SK-N-SH (cell line): ENCODE data around the gene SLC5A2. TPM values are rescaled to one million over a fixed set of nuclear protein-coding genes. Genes with fewer than 3 reads are reported as not detected.
"Not testable (repeated sequence)": the region's sequence is repeated elsewhere in the genome, so short reads cannot be mapped to it uniquely, and the experiment has no call there.

Source experiments
- CTCF ChIA-PET: fragments of 300-600, 350-600 bp; formaldehyde crosslinking; extraction: SDS; loops from one replicate; lab custom pipeline; 2021; lab: Yijun Ruan, JAX
- POLR2A ChIA-PET: fragments of 350-600 bp; sonication (Branson Sonifier 250); formaldehyde crosslinking; extraction: SDS; loops from one replicate; lab custom pipeline; 2020; ENCODE audit warnings: antibody characterized with exemption, inconsistent platforms; lab: Yijun Ruan, JAX
- DNase-seq: peaks from one replicate; pipeline ENCODE4 v3.0.0; 2012
- H2AFZ ChIP-seq: fragments of 200-600 bp; sonication (generic); 2 replicates; pipeline ENCODE4 v1.8.1; 2016; ENCODE audit warnings: antibody characterized with exemption, mild to moderate bottlenecking, low read depth
- H3F3A ChIP-seq: fragments of 200-600 bp; sonication (generic); replicated peaks from 2 replicates; pipeline ENCODE3; 2016; ENCODE audit warnings: antibody characterized with exemption, mild to moderate bottlenecking; ENCODE audit not compliant: insufficient read depth
- H3K27ac ChIP-seq, 2 experiments: fragments of 200-500 bp in 1 of 2; fragments of 200-600 bp in 1 of 2; sonication (Bioruptor generic) in 1 of 2; sonication (generic), shearing (Covaris generic) in 1 of 2; 2 replicates each; pipeline versions ENCODE4 v1.5.1 to v1.6.1; 2014 to 2016; ENCODE audit warnings: low read depth in 2 of 2, inconsistent platforms in 1 of 2, low read length in 1 of 2, mild to moderate bottlenecking in 1 of 2, mixed read lengths in 1 of 2
- H3K27me3 ChIP-seq: fragments of 200-600 bp; sonication (generic), shearing (Covaris generic); 2 replicates; pipeline ENCODE4 v1.6.1; 2016; ENCODE audit warnings: mixed run types; ENCODE audit not compliant: insufficient read depth
- H3K36me3 ChIP-seq, 2 experiments: fragments of 200-500 bp in 1 of 2; fragments of 200-600 bp in 1 of 2; sonication (Bioruptor generic) in 1 of 2; sonication (generic) in 1 of 2; replicated peaks in 1 of 2; 2 replicates each; pipeline versions ENCODE3 to v1.5.1; 2014 to 2016; ENCODE audit warnings: low read length in 1 of 2, mild to moderate bottlenecking in 1 of 2; ENCODE audit not compliant: insufficient read depth in 2 of 2, control insufficient read depth in 1 of 2
- H3K4me1 ChIP-seq, 2 experiments: fragments of 200-500 bp in 1 of 2; fragments of 200-600 bp in 1 of 2; sonication (Bioruptor generic) in 1 of 2; sonication (generic), shearing (Covaris generic) in 1 of 2; 2 replicates each; pipeline versions ENCODE4 v1.5.1 to v1.6.1; 2014 to 2016; ENCODE audit warnings: low read depth in 1 of 2, low read length in 1 of 2, mixed run types in 1 of 2; ENCODE audit not compliant: insufficient read depth in 2 of 2, control insufficient read depth in 1 of 2
- H3K4me2 ChIP-seq: fragments of 200-600 bp; sonication (generic), shearing (Covaris generic); 2 replicates; pipeline ENCODE4 v1.6.1; 2017; ENCODE audit warnings: mixed run types
- H3K4me3 ChIP-seq, 2 experiments: fragments of 200-500 bp in 1 of 2; fragments of 200-600 bp in 1 of 2; sonication (Bioruptor generic) in 1 of 2; sonication (generic), shearing (Covaris generic) in 1 of 2; 2 replicates each; pipeline versions ENCODE4 v1.5.1 to v1.8.1; 2014 to 2016; ENCODE audit warnings: low read depth in 2 of 2, inconsistent platforms in 1 of 2, low read length in 1 of 2, mild to moderate bottlenecking in 1 of 2, mixed read lengths in 1 of 2, moderate library complexity in 1 of 2
- H3K79me2 ChIP-seq: fragments of 200-600 bp; sonication (generic); 2 replicates; pipeline ENCODE4 v1.8.1; 2017; ENCODE audit warnings: mild to moderate bottlenecking; ENCODE audit not compliant: insufficient read depth
- H3K9ac ChIP-seq: fragments of 200-600 bp; sonication (generic); 2 replicates; pipeline ENCODE4 v1.6.1; 2017; ENCODE audit warnings: mixed run types
- H3K9me2 ChIP-seq: fragments of 200-600 bp; sonication (generic); 2 replicates; pipeline ENCODE4 v1.6.1; 2017; ENCODE audit warnings: mixed run types
- H3K9me3 ChIP-seq: fragments of 200-600 bp; sonication (generic); 2 replicates; pipeline ENCODE4 v1.6.1; 2017; ENCODE audit warnings: mixed run types, mild to moderate bottlenecking, moderate library complexity
- H4K20me1 ChIP-seq: fragments of 200-600 bp; sonication (generic); 2 replicates; pipeline ENCODE4 v1.6.1; 2017; ENCODE audit warnings: mild to moderate bottlenecking, mixed run types; ENCODE audit not compliant: insufficient read depth
- ELF1 ChIP-seq: IDR thresholded peaks from 2 replicates; pipeline ENCODE4 v1.4.0; 2012
- EZH2phosphoT487 ChIP-seq: fragments of 200-600 bp; sonication (generic); IDR thresholded peaks from 2 replicates; pipeline ENCODE4 v1.6.1; 2017; ENCODE audit warnings: low read depth, mixed run types, mild to moderate bottlenecking, antibody characterized with exemption, moderate library complexity, borderline replicate concordance
- FOSL2 ChIP-seq: IDR thresholded peaks from 2 replicates; pipeline ENCODE4 v1.4.0; 2012; ENCODE audit warnings: low read depth, mild to moderate bottlenecking, moderate library complexity, borderline replicate concordance
- FOXJ3 ChIP-seq: sonication (generic); formaldehyde crosslinking; IDR thresholded peaks from 2 replicates; pipeline ENCODE4 v1.5.1; 2020; ENCODE audit warnings: mild to moderate bottlenecking, missing genetic modification reagents
- IRF3 ChIP-seq: fragments of 150-350 bp; IDR thresholded peaks from 2 replicates; pipeline ENCODE4 v1.6.1; 2016; ENCODE audit warnings: mild to moderate bottlenecking, low read depth, low read length
- MEF2A ChIP-seq: IDR thresholded peaks from 2 replicates; pipeline ENCODE4 v1.4.0; 2012; ENCODE audit warnings: low read depth, borderline replicate concordance
- PBX3 ChIP-seq: IDR thresholded peaks from 2 replicates; pipeline ENCODE4; 2012
- RFX5 ChIP-seq: IDR thresholded peaks from 2 replicates; pipeline ENCODE4 v1.6.1; 2012; ENCODE audit warnings: mild to moderate bottlenecking, improper control_type of control experiment, low read length
- RXRA ChIP-seq: IDR thresholded peaks from 2 replicates; pipeline ENCODE4 v1.4.0; 2012; ENCODE audit warnings: low read depth, mild to moderate bottlenecking, borderline replicate concordance
- TAF1 ChIP-seq: IDR thresholded peaks from 2 replicates; pipeline ENCODE4 v1.6.1; 2012; ENCODE audit warnings: low read depth, mild to moderate bottlenecking, low read length, moderate library complexity, borderline replicate concordance
- USF1 ChIP-seq: IDR thresholded peaks from 2 replicates; pipeline ENCODE4 v1.4.0; 2012; ENCODE audit warnings: low read depth, borderline replicate concordance
- ZBTB33 ChIP-seq: IDR thresholded peaks from 2 replicates; pipeline ENCODE4 v1.4.0; 2012; ENCODE audit warnings: low read depth, borderline replicate concordance
- WGBS: methylation state at CpG from one replicate; pipeline ENCODE4 v1.1.6; 2017; ENCODE audit warnings: low lambda C conversion rate; 5-methylcytosine and 5-hydroxymethylcytosine counted together
- polyA plus RNA-seq, 3 experiments: library from polyadenylated mRNA; depleted of rRNA; stranded (reverse); fragments of >200 nt; gene quantifications; 2 replicates each; pipeline ENCODE4 v1.2.3, GENCODE V29; 2012

SLC5A2 gene
- polyA plus RNA-seq, 1 of the 3 experiments (the other 2 are of a cell fraction): 0.31 TPM

GRCh38 chr16:31436221-31437045, 46.5 kb upstream of the SLC5A2 start:
- H3K9ac ChIP-seq: no peak overlapping the region
- TF ChIP-seq EZH2phosphoT487: no peak
- H3K27me3 ChIP-seq: no peaks in the 10 kb centered on the region
- peaks cover 0 to 2% of the 10 kb centered on the region in 2 experiments; a peak in 1 of 4 replicates for H3K4me1 ChIP-seq
- H3K4me3 ChIP-seq: no peak overlapping the region
- ChIA-PET CTCF (interaction anchor here (0.6 to 1.2 kb wide), 2 partner anchors 54 to 216 kb away, joined by 3 to 5 read pairs; no protein-coding TSS in a partner anchor), POLR2A (no interaction called here)
- no peak overlapping the region for H3K4me2 ChIP-seq
- no peaks in the 10 kb centered on the region for H3K9me3 ChIP-seq
- H2AFZ ChIP-seq: no peak overlapping the region
- H3F3A ChIP-seq: peaks cover 21% of the 10 kb centered on the region
- H3K27ac ChIP-seq: no peak overlapping the region
- H3K36me3 ChIP-seq: no peaks in the 10 kb centered on the region
- H3K9me2 ChIP-seq: no peaks in the 10 kb centered on the region
- H4K20me1 ChIP-seq: no peaks in the 10 kb centered on the region
- DNase-seq: no peak
- no peaks in the 10 kb centered on the region for H3K79me2 ChIP-seq
- WGBS: 85% methylated on average over 19 of the region's 44 CpGs

- Histone ChIP-seq H3K79me2 (no peaks in the 10 kb centered on the region), H3K27me3 (no peaks in the 10 kb centered on the region), H3F3A (peaks cover 24% of the 10 kb centered on the region), H3K9ac (no peak overlapping the region), H3K4me2 (no peak overlapping the region), H3K4me3 (no peak overlapping the region), H3K36me3 (no peaks in the 10 kb centered on the region), H3K27ac (no peak overlapping the region), H3K9me3 (no peaks in the 10 kb centered on the region), H4K20me1 (no peaks in the 10 kb centered on the region), H3K9me2 (no peaks in the 10 kb centered on the region), H3K4me1 (peaks cover 0 to 5% of the 10 kb centered on the region in 2 experiments; a peak in 1 of 4 replicates), H2AFZ (no peak overlapping the region)
- 71% methylated on average over 2 of the region's 2 CpGs for WGBS
- ChIA-PET CTCF (interaction anchor here (1.2 to 3.2 kb wide), 2 partner anchors 9 to 99 kb away, joined by 3 to 13 read pairs; partner anchors contain the start of gene COX6A2), POLR2A (no interaction called here)
- TF ChIP-seq IRF3: no peak
- no peak for TF ChIP-seq FOSL2
- no peak for TF ChIP-seq FOXJ3 (CRISPR knock-in tag)
- no peak for TF ChIP-seq ELF1
- TF ChIP-seq RFX5: no peak
- no peak for TF ChIP-seq MEF2A
- no peak for TF ChIP-seq TAF1
- TF ChIP-seq PBX3: no peak
- TF ChIP-seq ZBTB33: no peak
- TF ChIP-seq USF1: no peak
- TF ChIP-seq EZH2phosphoT487: no peak
- TF ChIP-seq RXRA: no peak
- DNase-seq: no peak
Observed at GRCh38 chr16:31438414-31438813, 44.5 kb upstream of the SLC5A2 start.

GRCh38 chr16:31439023-31439422, 43.9 kb upstream of the SLC5A2 start:
- H3K9me3 ChIP-seq, H3K4me1 ChIP-seq, H3K4me2 ChIP-seq, H3K79me2 ChIP-seq, POLR2A ChIA-PET, H3K36me3 ChIP-seq, H3K9me2 ChIP-seq, H3K27ac ChIP-seq, H4K20me1 ChIP-seq, H3K9ac ChIP-seq, H2AFZ ChIP-seq, DNase-seq, H3K27me3 ChIP-seq, H3K4me3 ChIP-seq: not testable (repeated sequence)
- CTCF ChIA-PET: interaction anchor here (1.2 to 3.9 kb wide), 4 partner anchors 10 to 296 kb away, joined by 3 to 33 read pairs (median 8); partner anchors contain the start of gene COX6A2
- peaks cover 24% of the 10 kb centered on the region for H3F3A ChIP-seq
- whole genome bisulfite sequencing: 60% methylated on average over 4 of the region's 4 CpGs
